ENCODE measurements around the gene CMSS1.

CMSS1 gene

DNA sequence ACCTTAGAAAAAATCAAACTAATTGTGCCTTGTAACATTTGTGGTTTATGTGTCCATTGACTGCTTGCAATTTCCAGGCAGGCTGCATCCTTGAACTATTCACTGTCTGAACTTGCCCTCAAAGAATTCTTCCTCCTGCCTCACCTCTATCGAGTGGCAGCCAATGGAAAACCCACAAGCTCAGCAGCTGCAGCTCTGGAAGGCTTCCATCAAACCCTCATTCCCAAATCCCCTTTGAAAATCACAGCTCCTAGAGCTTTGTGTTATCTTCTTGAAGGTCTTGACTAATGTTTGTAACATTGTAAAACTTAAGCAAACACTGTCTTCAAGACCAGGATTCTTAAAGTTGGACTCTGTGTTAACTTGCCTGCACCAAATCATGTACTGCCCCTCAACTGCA lies 215.5 kb downstream of the CMSS1 start:
- DNase-seq (ENCODE audit: low read depth) = no peak
- no peak overlapping the region for H3K4me3 ChIP-seq (ENCODE audit: low read length)
- no peak for TF ChIP-seq CTCF (conservative IDR thresholded peaks at IDR 0.05; ENCODE audit: low read depth, low read length)

GRCh38 chr3:100033903-100034471 lies 216.3 kb downstream of the CMSS1 start:
- TF ChIP-seq CTCF (conservative IDR thresholded peaks at IDR 0.05; ENCODE audit: low read depth, low read length) = no peak
- no peak for DNase-seq (ENCODE audit: low read depth)

DNA sequence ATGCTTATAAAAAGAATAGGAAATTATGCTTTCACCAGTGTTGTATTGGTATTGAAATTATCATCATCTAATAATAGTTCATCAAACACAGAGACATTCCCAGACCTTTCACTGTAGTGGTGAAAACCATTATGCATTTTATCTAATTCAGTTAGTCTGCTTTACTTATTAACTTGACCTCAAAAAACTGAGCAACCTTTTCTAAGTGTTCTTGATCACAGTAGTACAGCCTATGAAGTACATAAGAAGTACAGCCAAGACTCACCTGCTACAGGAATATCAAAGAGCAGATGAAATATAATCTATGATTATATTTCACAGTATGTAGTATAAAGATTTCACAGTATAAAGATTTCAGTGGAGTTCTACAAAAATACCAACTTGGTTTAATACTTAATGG lies 221.4 kb downstream of the CMSS1 start:
- no peak for TF ChIP-seq CTCF (conservative IDR thresholded peaks at IDR 0.05; ENCODE audit: low read depth, low read length)
- H3K4me3 ChIP-seq (ENCODE audit: low read length) = no peak overlapping the region
- no peak for DNase-seq (ENCODE audit: low read depth)

More at GRCh38 chr3:100033903-100034471, 216.3 kb downstream of the CMSS1 start:
- no peak overlapping the region for H3K4me3 ChIP-seq (ENCODE audit: low read length)

DNA sequence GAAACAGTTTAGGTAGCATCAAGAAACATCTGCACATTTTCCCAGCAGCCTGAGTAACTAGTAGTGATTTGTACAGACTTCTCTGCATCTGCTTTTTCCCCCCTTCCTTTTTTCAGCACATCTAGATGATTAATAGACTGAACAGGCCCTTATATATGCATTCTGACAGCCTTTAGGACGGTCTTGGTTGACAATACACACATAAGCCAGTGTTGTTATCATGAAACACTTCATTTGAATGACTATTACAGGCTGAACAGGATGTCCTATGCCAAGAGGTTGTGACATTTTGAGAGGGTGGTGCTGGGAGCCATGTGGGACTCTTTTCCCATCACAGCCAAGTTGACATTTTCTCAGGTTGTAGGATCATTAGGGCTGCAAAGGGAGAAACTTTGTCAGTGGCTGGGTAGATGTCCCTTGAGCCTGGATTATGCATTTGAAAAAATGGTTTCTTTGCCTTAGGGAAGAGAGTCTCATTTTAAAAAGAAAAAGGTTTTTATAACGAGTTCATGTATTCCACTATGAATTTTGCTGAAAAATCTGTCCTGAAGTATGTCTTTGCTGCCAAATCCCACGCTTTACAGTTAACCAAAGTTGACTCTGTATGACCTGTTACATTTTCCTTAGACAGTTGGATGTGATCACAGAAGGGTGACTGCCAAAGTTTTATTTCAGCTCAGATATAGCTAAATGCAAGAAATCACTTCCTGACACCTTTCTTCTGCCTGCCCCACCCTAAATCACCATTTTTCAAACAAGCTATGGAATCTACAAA lies 223.0 kb downstream of the CMSS1 start:
- TF ChIP-seq CTCF (conservative IDR thresholded peaks at IDR 0.05; ENCODE audit: low read depth, low read length) = no peak
- no peak for DNase-seq (ENCODE audit: low read depth)
- no peak overlapping the region for H3K4me3 ChIP-seq (ENCODE audit: low read length)

DNA sequence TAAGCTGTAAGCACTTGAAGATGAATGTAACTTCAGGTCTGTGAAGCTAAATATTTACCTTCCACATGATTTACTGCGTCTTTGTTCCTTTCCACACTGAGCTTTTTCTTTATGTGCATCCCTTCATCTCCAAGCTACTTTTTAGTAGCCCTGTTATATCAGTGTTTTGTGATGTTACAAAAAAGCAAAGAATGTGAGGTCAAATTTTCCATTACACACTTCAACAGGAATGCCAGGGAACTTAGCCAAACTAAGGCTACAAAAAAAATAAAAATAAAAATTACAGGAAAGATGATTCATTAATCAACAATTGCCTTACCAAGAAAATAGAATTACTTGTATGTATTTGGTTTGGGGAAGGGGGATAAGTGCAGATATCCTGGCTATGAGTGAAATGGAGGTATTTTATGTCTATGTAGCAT lies 223.7 kb downstream of the CMSS1 start:
- TF ChIP-seq CTCF (conservative IDR thresholded peaks at IDR 0.05; ENCODE audit: low read depth, low read length) = no peak
- no peak overlapping the region for H3K4me3 ChIP-seq (ENCODE audit: low read length)
- DNase-seq (ENCODE audit: low read depth) = peak; percentile 75

DNA sequence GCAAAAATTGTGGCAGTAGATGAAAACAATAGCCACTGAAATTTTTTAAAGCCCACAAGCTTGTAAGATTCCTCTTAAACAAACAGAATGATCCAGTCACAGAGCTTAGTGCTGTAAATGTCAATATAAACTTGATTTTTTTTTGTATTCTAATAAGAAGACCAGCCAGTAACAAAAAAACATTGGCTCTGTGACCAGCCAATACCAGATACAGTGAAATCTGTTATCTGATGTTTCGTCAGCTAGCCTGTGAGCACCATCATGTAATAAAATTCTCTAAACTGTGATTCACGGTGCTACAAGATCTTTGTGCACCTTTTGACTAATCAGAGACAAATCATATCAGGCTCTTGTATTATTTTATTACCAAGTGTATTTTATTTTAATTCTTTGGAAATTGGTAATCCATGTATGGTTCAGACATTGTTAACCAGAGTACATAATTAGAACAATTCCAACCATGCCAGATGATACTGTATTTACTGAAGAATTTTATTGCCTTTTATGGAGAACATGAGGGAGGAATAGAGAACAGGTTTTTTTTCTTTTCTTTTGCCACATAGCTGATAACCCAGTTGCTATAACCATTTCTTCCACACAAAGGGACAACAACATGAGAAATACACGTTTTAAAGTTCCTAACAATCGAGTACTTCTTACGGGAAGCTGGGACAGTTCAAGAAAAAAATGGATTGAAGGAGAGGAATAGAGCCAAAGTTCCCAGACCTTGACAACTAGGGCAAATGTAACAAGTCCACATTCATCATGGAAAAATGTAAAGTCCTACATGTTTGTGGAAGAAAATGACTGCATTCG lies 224.7 kb downstream of the CMSS1 start:
- no peak for TF ChIP-seq CTCF (conservative IDR thresholded peaks at IDR 0.05; ENCODE audit: low read depth, low read length)
- DNase-seq (ENCODE audit: low read depth) = no peak
- H3K4me3 ChIP-seq (ENCODE audit: low read length) = no peak overlapping the region
